Common myeloid progenitor, CD34-positive (primary cell): ENCODE data around the gene AUH.
A peak's percentile ranks its signal among the peaks of the same experiment; 100 is the strongest.

Experiments used
- CTCF ChIA-PET: fragments of 350-600 bp; sonication (Branson Sonifier 250); formaldehyde crosslinking; loops from one replicate; lab custom pipeline; 2021; ENCODE audit warnings: antibody characterized with exemption; lab: Charles Lee
- POLR2A ChIA-PET: fragments of 350-600 bp; sonication (Branson Sonifier 250); formaldehyde crosslinking; loops from one replicate; lab custom pipeline; 2021; ENCODE audit warnings: antibody characterized with exemption; lab: Charles Lee
- DNase-seq, 3 donors: peaks; one replicate each; pipeline versions ENCODE4 v3.0.0 to v3.0.0-alpha.2; 2013
- H3K27ac ChIP-seq, 2 experiments: 1 replicate in 1 of 2; 2 replicates in 1 of 2; pipeline ENCODE4 v1.7.0; 2013; ENCODE audit warnings: inconsistent platforms in 2 of 2, low read length in 2 of 2, mild to moderate bottlenecking in 2 of 2, low read depth in 1 of 2, moderate library complexity in 1 of 2; ENCODE audit not compliant: severe bottlenecking in 2 of 2, insufficient read depth in 1 of 2, poor library complexity in 1 of 2
- H3K27me3 ChIP-seq, 5 experiments: replicated peaks in 2 of 5; 1 replicate in 3 of 5; 2 replicates in 2 of 5; pipeline versions ENCODE4 v1.6.1 to v1.7.0; 2013; ENCODE audit warnings: low read length in 4 of 5, mild to moderate bottlenecking in 2 of 5, moderate library complexity in 2 of 5, inconsistent platforms in 1 of 5; ENCODE audit not compliant: insufficient read depth in 5 of 5, control insufficient read depth in 4 of 5
- H3K36me3 ChIP-seq, 4 experiments: 1 replicate in 2 of 4; 2 replicates in 2 of 4; pipeline versions ENCODE4 v1.6.1 to v1.7.0; 2013; ENCODE audit warnings: low read length in 3 of 4, control low read depth in 1 of 4, mild to moderate bottlenecking in 1 of 4; ENCODE audit not compliant: control insufficient read depth in 4 of 4, insufficient read depth in 4 of 4
- H3K4me1 ChIP-seq, 4 experiments: 1 replicate in 3 of 4; 2 replicates in 1 of 4; pipeline versions ENCODE4 v1.6.1 to v1.7.1; 2013; ENCODE audit warnings: low read length in 3 of 4, mild to moderate bottlenecking in 3 of 4, control low read depth in 1 of 4, inconsistent platforms in 1 of 4, moderate library complexity in 1 of 4; ENCODE audit not compliant: control insufficient read depth in 4 of 4, insufficient read depth in 4 of 4; ENCODE audit errors: control extremely low read depth in 1 of 4
- H3K4me3 ChIP-seq, 7 experiments: 1 replicate in 4 of 7; 2 replicates in 3 of 7; pipeline versions ENCODE4 v1.5.1 to v1.7.0; 2013; ENCODE audit warnings: mild to moderate bottlenecking in 7 of 7, low read length in 6 of 7, moderate library complexity in 6 of 7, inconsistent platforms in 2 of 7, low read depth in 2 of 7, control low read depth in 1 of 7; ENCODE audit not compliant: insufficient read depth in 4 of 7, control insufficient read depth in 1 of 7; ENCODE audit errors: extremely low read depth in 1 of 7
- H3K9me3 ChIP-seq, 5 experiments: 1 replicate in 4 of 5; 2 replicates in 1 of 5; pipeline versions ENCODE4 v1.6.1 to v1.7.1; 2013; ENCODE audit warnings: low read length in 4 of 5, mild to moderate bottlenecking in 2 of 5, inconsistent platforms in 1 of 5, low read depth in 1 of 5, moderate library complexity in 1 of 5; ENCODE audit not compliant: control insufficient read depth in 4 of 5, insufficient read depth in 2 of 5; ENCODE audit errors: control extremely low read depth in 1 of 5
- WGBS: methylation state at CpG from one replicate; pipeline ENCODE4 v1.1.5; 2013; ENCODE audit not compliant: insufficient coverage; 5-methylcytosine and 5-hydroxymethylcytosine counted together

Gene AUH

DNA sequence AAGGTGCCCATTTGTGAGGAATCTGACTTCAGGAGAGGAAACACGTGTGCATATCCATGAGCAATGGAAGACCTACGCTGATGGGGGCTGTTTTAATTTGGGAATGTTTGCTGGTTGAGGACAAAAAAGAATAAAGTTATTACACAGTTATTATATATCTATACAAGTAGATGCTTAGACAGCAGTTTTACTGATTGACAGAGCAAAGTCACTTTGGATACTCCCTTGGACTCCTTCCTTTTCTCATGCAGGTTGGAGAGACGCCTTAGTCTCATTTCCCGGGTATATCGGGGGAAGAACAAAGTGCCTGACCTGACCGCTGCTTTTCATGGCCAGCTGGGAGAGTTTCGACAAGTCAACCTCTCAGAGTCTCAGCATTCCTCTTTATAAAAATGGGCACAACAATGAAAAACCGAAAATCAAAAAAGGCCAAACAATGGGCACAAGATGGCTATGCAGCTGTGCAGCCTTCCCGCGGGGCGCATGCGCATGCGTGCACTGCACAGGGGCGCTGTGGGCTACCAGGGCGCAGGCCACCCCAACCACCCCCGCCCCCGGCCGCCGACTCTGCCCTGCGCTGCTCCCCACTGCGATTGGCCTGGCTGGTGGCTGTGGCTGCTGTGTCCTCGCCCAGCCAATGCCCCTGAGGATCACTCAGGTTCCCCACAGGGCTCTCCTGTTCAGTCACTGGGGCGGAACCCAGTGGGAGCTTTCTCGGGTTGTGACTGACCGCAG lies 43.8 kb upstream of the AUH start:
- WGBS = 95% methylated on average over 21 of the region's 25 CpGs
- no peak for DNase-seq
- Histone ChIP-seq H3K4me3 (no peak overlapping the region), H3K4me1 (peaks cover 0 to 18% (median 12%) of the 10 kb centered on the region in 4 experiments), H3K27me3 (no peaks in the 10 kb centered on the region), H3K27ac (no peak overlapping the region), H3K36me3 (peaks cover 0 to 16% (median 10%) of the 10 kb centered on the region in 4 experiments), H3K9me3 (no peaks in the 10 kb centered on the region)
- ChIA-PET CTCF (interaction anchor here (0.8 to 1.5 kb wide), 2 partner anchors 11 to 316 kb away, joined by 3 read pairs; no protein-coding TSS in a partner anchor), POLR2A (no interaction called here)

DNA sequence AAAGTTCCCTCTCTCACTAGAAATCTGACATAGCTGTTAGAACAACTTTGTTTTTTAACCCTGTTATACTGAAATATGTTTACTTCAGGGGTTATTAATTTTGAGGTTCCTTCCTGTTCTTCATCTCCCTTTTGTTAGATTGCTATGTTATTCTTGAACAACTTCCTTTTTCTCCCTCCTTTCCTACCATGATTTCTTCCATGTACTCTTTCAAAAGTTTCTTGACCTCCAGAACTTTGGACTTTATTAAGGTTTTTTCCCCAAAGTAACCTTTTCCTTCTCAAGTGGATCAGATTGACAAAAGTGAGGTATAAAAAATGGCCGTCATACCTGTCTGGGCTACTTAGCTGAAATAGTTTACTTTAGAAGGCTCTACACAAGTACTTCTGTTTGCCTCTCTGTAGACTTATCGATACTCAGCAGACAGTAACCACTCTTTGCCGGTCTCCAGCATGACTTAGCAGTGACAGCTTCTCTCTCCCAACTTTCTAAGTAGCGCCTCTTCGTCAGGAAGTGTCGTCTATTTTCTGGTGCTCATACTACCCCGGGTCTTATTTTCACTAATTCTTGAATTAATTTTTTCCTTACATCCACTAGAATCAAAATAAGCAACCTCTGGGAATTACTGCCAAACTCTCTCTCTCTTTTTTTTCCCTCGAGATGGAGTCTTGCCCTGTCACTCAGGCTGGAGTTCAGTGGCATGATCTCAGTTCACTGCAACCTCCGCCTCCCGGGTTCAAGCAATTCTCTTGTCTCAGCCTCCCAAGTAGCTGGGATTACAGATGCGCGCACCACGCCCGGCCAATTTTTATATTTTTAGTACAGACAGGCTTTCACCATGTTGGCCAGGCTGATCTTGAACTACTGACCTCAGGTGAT lies 42.2 kb upstream of the AUH start:
- Histone ChIP-seq H3K27ac (peak overlapping the region in 1 of 2 experiments; percentile 7), H3K4me1 (peaks cover 0 to 18% (median 11%) of the 10 kb centered on the region in 4 experiments), H3K4me3 (peak overlapping the region in 3 of 7 experiments; percentile 15 to 45 (median 45)), H3K9me3 (no peaks in the 10 kb centered on the region), H3K27me3 (no peaks in the 10 kb centered on the region), H3K36me3 (peaks cover 0 to under 1% (median 0%) of the 10 kb centered on the region in 4 experiments)
- CTCF ChIA-PET = interaction anchor here (0.9 to 1.5 kb wide), 5 partner anchors 12 to 367 kb away, joined by 3 read pairs; no protein-coding TSS in a partner anchor
- WGBS = 54% methylated on average over 12 of the region's 14 CpGs
- DNase-seq = peak in 1 of 3 donors; percentile 54
- POLR2A ChIA-PET = interaction anchor here (0.5 kb wide), 1 partner anchor 16 kb away, joined by 3 read pairs; no protein-coding TSS in a partner anchor

DNA sequence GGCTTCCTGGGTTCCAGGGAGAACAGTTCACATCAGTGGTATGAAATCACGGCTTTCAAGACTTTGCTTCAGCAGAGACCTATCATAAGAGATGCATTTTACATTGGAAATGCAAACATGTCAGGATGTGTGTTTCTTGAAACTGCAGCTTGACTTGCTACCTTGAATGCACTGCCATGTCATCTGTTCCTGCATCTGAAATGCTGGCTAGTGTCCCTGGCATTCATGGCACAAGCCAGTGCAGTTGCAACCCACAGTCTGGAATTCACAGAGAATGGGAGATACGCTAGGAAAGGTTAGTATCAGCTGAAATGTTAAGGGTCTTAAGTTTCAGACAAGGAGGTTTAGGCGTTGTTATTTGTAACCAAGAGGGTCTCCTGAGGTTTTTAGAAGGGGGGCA lies 37.2 kb upstream of the AUH start:
- Histone ChIP-seq H3K36me3 (no peaks in the 10 kb centered on the region), H3K9me3 (no peaks in the 10 kb centered on the region), H3K4me1 (peaks cover 4 to 31% (median 20%) of the 10 kb centered on the region in 4 experiments), H3K27ac (no peak overlapping the region), H3K27me3 (no peaks in the 10 kb centered on the region), H3K4me3 (no peak overlapping the region)
- ChIA-PET CTCF (no interaction called here), POLR2A (no interaction called here)
- no peak for DNase-seq
- WGBS = 97% methylated on average over 3 of the region's 3 CpGs

DNA sequence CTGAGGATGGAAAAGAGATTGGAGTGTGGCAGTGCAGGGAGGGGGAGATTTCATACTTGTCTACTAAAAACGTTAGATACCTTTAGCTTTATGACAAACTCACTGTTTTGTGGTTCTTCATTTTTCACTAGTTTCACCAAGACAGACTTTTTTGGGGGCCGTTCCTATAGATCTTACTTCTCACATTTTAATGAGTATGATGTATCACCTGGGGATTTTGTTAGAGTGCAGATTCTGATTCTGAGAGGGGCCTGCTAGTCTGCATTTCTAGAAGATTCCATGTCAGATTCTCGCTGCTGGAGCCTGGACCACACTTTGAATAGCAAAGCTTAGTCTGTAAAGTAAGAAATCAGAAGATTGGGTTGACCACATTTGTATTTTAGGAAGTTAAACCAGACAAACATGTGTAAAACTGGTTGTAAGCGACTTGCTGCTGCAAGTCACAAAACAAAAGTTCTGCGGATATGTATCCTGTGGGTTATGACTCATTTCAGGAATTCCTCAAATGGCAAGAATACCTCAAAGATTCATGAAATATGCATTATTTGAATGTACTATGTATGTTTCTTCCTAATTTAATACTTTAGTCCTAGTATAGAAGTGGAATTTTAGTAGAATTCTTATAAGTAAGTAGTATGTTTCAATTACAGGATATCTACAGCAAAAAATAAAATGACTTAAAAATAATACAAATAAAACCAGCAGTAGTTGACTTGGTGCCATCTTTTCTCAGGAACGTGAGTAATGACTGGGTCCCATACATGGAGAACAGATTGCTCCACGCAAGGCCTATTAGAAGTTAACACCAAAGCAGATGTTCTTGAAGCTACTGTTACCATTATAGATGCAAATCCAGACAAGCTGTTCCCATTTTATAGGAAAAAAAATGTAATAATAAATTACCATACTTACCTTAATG lies 34.1 kb upstream of the AUH start:
- Histone ChIP-seq H3K36me3 (no peaks in the 10 kb centered on the region), H3K27me3 (no peaks in the 10 kb centered on the region), H3K27ac (no peak overlapping the region), H3K4me1 (peaks cover 4 to 28% (median 17%) of the 10 kb centered on the region in 4 experiments), H3K4me3 (no peak overlapping the region), H3K9me3 (no peaks in the 10 kb centered on the region)
- ChIA-PET CTCF (interaction anchor here (1.3 kb wide), 2 partner anchors 30 to 35 kb away, joined by 3 to 5 read pairs; no protein-coding TSS in a partner anchor), POLR2A (interaction anchor here (1.6 kb wide), 1 partner anchor 30 kb away, joined by 4 read pairs; no protein-coding TSS in a partner anchor)
- peak in 2 of 3 donors; percentile 75 to 88 for DNase-seq
- WGBS = 47% methylated on average over 4 of the region's 7 CpGs

DNA sequence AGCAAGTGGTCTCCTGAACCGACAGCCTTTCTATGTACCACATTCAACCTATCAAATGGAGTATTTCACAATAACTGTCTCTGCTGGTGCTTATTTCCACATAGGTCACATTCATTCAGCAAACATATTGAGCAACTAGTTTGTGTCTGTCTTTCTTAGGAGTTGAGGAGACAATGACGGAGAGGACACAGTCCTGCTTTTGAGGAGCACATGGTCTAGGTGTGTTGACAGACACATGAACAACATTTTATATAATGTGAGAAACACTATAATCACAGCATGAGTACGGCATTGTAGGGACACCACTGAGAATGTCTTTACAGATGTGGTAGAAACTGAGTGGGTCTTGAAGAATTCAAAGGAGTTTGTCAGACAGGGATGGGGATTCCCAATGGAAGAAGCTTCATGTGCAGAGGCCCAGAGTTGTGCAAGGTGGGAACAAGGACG lies 33.4 kb upstream of the AUH start:
- 100% methylated on average over 1 of the region's 4 CpGs for WGBS

DNA sequence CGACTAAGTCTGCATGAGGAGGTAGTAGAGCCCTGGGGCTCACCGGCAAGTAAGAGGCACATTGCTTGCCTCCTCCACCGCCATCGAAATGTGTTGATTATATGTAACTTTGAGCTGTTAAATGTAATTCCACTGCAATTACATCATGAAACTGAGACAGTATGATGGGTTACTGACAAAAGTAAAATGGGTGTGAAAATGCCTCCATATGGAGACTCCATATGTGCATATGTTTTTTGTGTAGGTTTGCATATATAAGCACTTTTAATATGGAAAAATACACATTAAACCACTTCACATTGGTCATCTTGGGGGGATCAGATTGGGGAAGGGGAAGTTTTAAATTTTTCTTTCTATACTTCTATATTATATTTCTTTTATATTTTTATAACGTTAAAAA lies 32.1 kb upstream of the AUH start:
- Histone ChIP-seq H3K27ac (no peak overlapping the region), H3K4me1 (peaks cover 4 to 28% (median 17%) of the 10 kb centered on the region in 4 experiments), H3K36me3 (no peaks in the 10 kb centered on the region), H3K27me3 (no peaks in the 10 kb centered on the region), H3K4me3 (no peak overlapping the region), H3K9me3 (no peaks in the 10 kb centered on the region)
- CTCF ChIA-PET = interaction anchor here (1.5 to 1.6 kb wide), 2 partner anchors 10 to 479 kb away, joined by 3 read pairs; no protein-coding TSS in a partner anchor
- DNase-seq = no peak
- WGBS = 100% methylated on average over 1 of the region's 5 CpGs
- POLR2A ChIA-PET = no interaction called here

More for the DNA sequence above, 33.4 kb upstream of the AUH start:
- Histone ChIP-seq H3K27me3 (no peaks in the 10 kb centered on the region), H3K36me3 (no peaks in the 10 kb centered on the region), H3K9me3 (no peaks in the 10 kb centered on the region), H3K4me1 (peaks cover 4 to 28% (median 17%) of the 10 kb centered on the region in 4 experiments), H3K4me3 (no peak overlapping the region), H3K27ac (no peak overlapping the region)
- POLR2A ChIA-PET = no interaction called here
- CTCF ChIA-PET = interaction anchor here (1.3 kb wide), 1 partner anchor 34 kb away, joined by 5 read pairs; no protein-coding TSS in a partner anchor
- peak in 1 of 3 donors; percentile 34 for DNase-seq
